H9 (cell line): ENCODE data around the gene KIAA2012. TPM values are rescaled to one million over a fixed set of nuclear protein-coding genes. Genes with fewer than 3 reads are reported as not detected.
A peak's percentile ranks its signal among the peaks of the same experiment; 100 is the strongest.

Source experiments
- DNase-seq: peaks from one replicate; pipeline ENCODE4 v3.0.0-alpha.2; 2017
- H2AFZ ChIP-seq: one replicate; pipeline ENCODE4 v1.6.1; 2013; ENCODE audit warnings: mild to moderate bottlenecking, low read length, control low read depth, moderate library complexity
- H2AK5ac ChIP-seq: 2 replicates; pipeline ENCODE4 v1.6.1; 2013; ENCODE audit warnings: low read length, control low read depth, mixed read lengths; ENCODE audit not compliant: insufficient read length
- H2BK120ac ChIP-seq: one replicate; pipeline ENCODE4 v1.6.1; 2013; ENCODE audit warnings: low read depth, mild to moderate bottlenecking, low read length, control low read depth, inconsistent platforms; ENCODE audit not compliant: poor library complexity, severe bottlenecking
- H2BK12ac ChIP-seq: 2 replicates; pipeline ENCODE4 v1.6.1; 2013; ENCODE audit warnings: low read length, control low read depth, mixed read lengths, low read depth; ENCODE audit not compliant: insufficient read length
- H2BK15ac ChIP-seq: 2 replicates; pipeline ENCODE4 v1.6.1; 2013; ENCODE audit warnings: low read depth, low read length, control low read depth
- H2BK20ac ChIP-seq: one replicate; pipeline ENCODE4 v1.6.1; 2013; ENCODE audit warnings: low read depth, mild to moderate bottlenecking, low read length, control low read depth, inconsistent platforms; ENCODE audit not compliant: poor library complexity, severe bottlenecking
- H2BK5ac ChIP-seq: 2 replicates; pipeline ENCODE4 v1.6.1; 2013; ENCODE audit warnings: low read length, control low read depth, mixed read lengths; ENCODE audit not compliant: insufficient read length
- H3K14ac ChIP-seq: 2 replicates; pipeline ENCODE4 v1.6.1; 2013; ENCODE audit warnings: low read length, control low read depth; ENCODE audit not compliant: insufficient read depth
- H3K18ac ChIP-seq: 2 replicates; pipeline ENCODE4 v1.6.1; 2013; ENCODE audit warnings: low read depth, mild to moderate bottlenecking, mixed read lengths, low read length, control low read depth; ENCODE audit not compliant: insufficient read length
- H3K23ac ChIP-seq: 2 replicates; pipeline ENCODE4 v1.6.1; 2013; ENCODE audit warnings: low read length, control low read depth, mixed read lengths, low read depth; ENCODE audit not compliant: insufficient read length
- H3K23me2 ChIP-seq: 2 replicates; pipeline ENCODE4 v1.6.1; 2013; ENCODE audit warnings: low read depth, mild to moderate bottlenecking, mixed read lengths, low read length, control low read depth; ENCODE audit not compliant: insufficient read length, poor library complexity, severe bottlenecking
- H3K27ac ChIP-seq: 2 replicates; pipeline ENCODE4 v1.5.1; 2013; ENCODE audit warnings: low read length, control low read depth, mixed read lengths, low read depth; ENCODE audit not compliant: insufficient read length
- H3K27me3 ChIP-seq: 2 replicates; pipeline ENCODE4 v1.6.1; 2013; ENCODE audit warnings: low read length, control low read depth, inconsistent platforms; ENCODE audit not compliant: insufficient read depth
- H3K4ac ChIP-seq: 2 replicates; pipeline ENCODE4 v1.6.1; 2013; ENCODE audit warnings: low read depth, mild to moderate bottlenecking, control low read depth, inconsistent platforms, low read length, moderate library complexity
- H3K4me1 ChIP-seq: 2 replicates; pipeline ENCODE4 v1.6.1; 2013; ENCODE audit warnings: low read length, control low read depth, inconsistent platforms; ENCODE audit not compliant: insufficient read depth
- H3K4me2 ChIP-seq: 2 replicates; pipeline ENCODE4 v1.6.1; 2013; ENCODE audit warnings: low read length, control low read depth, mixed read lengths; ENCODE audit not compliant: insufficient read length, insufficient read depth
- H3K56ac ChIP-seq: 2 replicates; pipeline ENCODE4 v1.6.1; 2013; ENCODE audit warnings: low read depth, mild to moderate bottlenecking, mixed read lengths, low read length, control low read depth; ENCODE audit not compliant: insufficient read length
- H3K79me1 ChIP-seq: 2 replicates; pipeline ENCODE4 v1.6.1; 2013; ENCODE audit warnings: low read depth, mild to moderate bottlenecking, moderate library complexity, low read length, control low read depth, inconsistent platforms; ENCODE audit not compliant: insufficient read depth, poor library complexity, severe bottlenecking
- H3K79me2 ChIP-seq: 2 replicates; pipeline ENCODE4 v1.6.1; 2013; ENCODE audit warnings: low read length, control low read depth, inconsistent platforms; ENCODE audit not compliant: insufficient read depth
- H3K9ac ChIP-seq: 2 replicates; pipeline ENCODE4 v1.6.1; 2013; ENCODE audit warnings: low read length, control low read depth, mixed read lengths; ENCODE audit not compliant: insufficient read length; ENCODE audit errors: extremely low read depth
- H3K9me3 ChIP-seq: one replicate; pipeline ENCODE4 v1.6.1; 2013; ENCODE audit warnings: low read depth, low read length, inconsistent platforms; ENCODE audit not compliant: control insufficient read depth
- H3T11ph ChIP-seq: one replicate; pipeline ENCODE4 v1.6.1; 2013; ENCODE audit warnings: mild to moderate bottlenecking, low read length, control low read depth, inconsistent platforms
- H4K20me1 ChIP-seq: one replicate; pipeline ENCODE4 v1.6.1; 2013; ENCODE audit not compliant: control insufficient read depth, insufficient read length, insufficient read depth
- H4K5ac ChIP-seq: 2 replicates; pipeline ENCODE4 v1.6.1; 2013; ENCODE audit warnings: low read depth, mild to moderate bottlenecking, mixed read lengths, low read length, control low read depth; ENCODE audit not compliant: insufficient read length
- H4K8ac ChIP-seq: replicated peaks from 2 replicates; pipeline ENCODE4 v1.6.1; 2013; ENCODE audit warnings: low read length, control low read depth, mixed read lengths, low read depth; ENCODE audit not compliant: insufficient read length
- H4K91ac ChIP-seq: 2 replicates; pipeline ENCODE4 v1.6.1; 2013; ENCODE audit warnings: low read depth, mild to moderate bottlenecking, moderate library complexity, mixed read lengths, low read length, control low read depth; ENCODE audit not compliant: insufficient read length
- H3K27ac Mint-ChIP-seq, 3 experiments: 2 replicates in 2 of 3; 3 replicates in 1 of 3; pipeline ENCODE4 v1.8.0; 2020 to 2021; ENCODE audit warnings: mixed read lengths in 3 of 3, mild to moderate bottlenecking in 1 of 3, moderate library complexity in 1 of 3
- H3K27me3 Mint-ChIP-seq: 2 replicates; pipeline ENCODE4 v1.8.0; 2021; ENCODE audit warnings: low read depth, mild to moderate bottlenecking, moderate library complexity, mixed read lengths
- H3K36me3 Mint-ChIP-seq, 3 experiments: 2 replicates in 2 of 3; 3 replicates in 1 of 3; pipeline ENCODE4 v1.8.0; 2020 to 2021; ENCODE audit warnings: low read depth in 3 of 3, mixed read lengths in 3 of 3; ENCODE audit not compliant: insufficient read depth in 1 of 3
- H3K4me1 Mint-ChIP-seq, 2 experiments: 2 replicates each; pipeline ENCODE4 v1.8.0; 2020; ENCODE audit warnings: mixed read lengths in 2 of 2
- H3K4me3 Mint-ChIP-seq, 2 experiments: 2 replicates in 1 of 2; 3 replicates in 1 of 2; pipeline ENCODE4 v1.8.0; 2020 to 2021; ENCODE audit warnings: mild to moderate bottlenecking in 2 of 2, mixed read lengths in 2 of 2, moderate library complexity in 1 of 2
- H3K9me3 Mint-ChIP-seq, 2 experiments: 2 replicates in 1 of 2; 3 replicates in 1 of 2; pipeline ENCODE4 v1.8.0; 2020; ENCODE audit warnings: mild to moderate bottlenecking in 2 of 2, mixed read lengths in 2 of 2, moderate library complexity in 1 of 2
- CTCF ChIP-seq: fragments of 200-600 bp; sonication (generic); conservative IDR thresholded peaks from 3 replicates; pipeline ENCODE4 v1.8.0; 2021; ENCODE audit warnings: antibody characterized with exemption, mild to moderate bottlenecking
- WGBS: extraction: QIAGEN DNeasy Blood & Tissue Kit; methylation state at CpG from one replicate; pipeline ENCODE4 v1.1.7; 2013; ENCODE audit warnings: missing lambda C conversion rate, low lambda C conversion rate, mixed read lengths; ENCODE audit not compliant: insufficient read length; ENCODE audit errors: extremely low coverage; 5-methylcytosine and 5-hydroxymethylcytosine counted together
- total RNA-seq: library from RNA; stranded (reverse); gene quantifications from 2 replicates; pipeline ENCODE4 v1.2.1, GENCODE V29; 2021

The KIAA2012 gene
- total RNA-seq, 1 experiment from 2014 or later: not detected

GRCh38 chr2:202038471-202039277 lies 34.4 kb upstream of the KIAA2012 start:
- H3K23ac ChIP-seq: no peak overlapping the region
- H4K91ac ChIP-seq: no peak overlapping the region
- peak overlapping the region; percentile 28 for H3K9ac ChIP-seq
- no CpG with 5 or more reads among the region's 4 CpGs for WGBS
- H2BK12ac ChIP-seq: no peak overlapping the region
- no peak overlapping the region for H4K8ac ChIP-seq
- H3K27ac ChIP-seq: peak overlapping the region; percentile 17
- H4K20me1 ChIP-seq: no peaks in the 10 kb centered on the region
- peak overlapping the region; percentile 72 for H3K4me2 ChIP-seq
- H3K23me2 ChIP-seq: peaks cover 8% of the 10 kb centered on the region
- Mint-ChIP-seq H3K4me3 (no peak overlapping the region; a peak in 2 of 5 replicates), H3K27me3 (no peaks in the 10 kb centered on the region; the same call in 1 of the 2 replicates), H3K36me3 (peaks cover 10 to 21% (median 18%) of the 10 kb centered on the region in 3 experiments; a peak in 6 of 7 replicates), H3K27ac (peak overlapping the region; percentile 79 to 92 (median 90)), H3K9me3 (no peaks in the 10 kb centered on the region), H3K4me1 (peaks cover 24 to 33% of the 10 kb centered on the region in 2 experiments)
- H4K5ac ChIP-seq: no peak overlapping the region
- no peak overlapping the region for H3K56ac ChIP-seq
- no peak overlapping the region for H2AK5ac ChIP-seq
- peaks cover 3% of the 10 kb centered on the region for H3K4me1 ChIP-seq
- DNase-seq: peak; percentile 77
- no peaks in the 10 kb centered on the region for H3K27me3 ChIP-seq
- no peak for TF ChIP-seq CTCF
- no peak overlapping the region for H2BK15ac ChIP-seq
- no peak overlapping the region for H3K18ac ChIP-seq
- no peaks in the 10 kb centered on the region for H3K79me1 ChIP-seq
- H2BK120ac ChIP-seq: no peak overlapping the region
- H3K79me2 ChIP-seq: peaks cover 39% of the 10 kb centered on the region; the same call in 1 of the 2 replicates
- no peak overlapping the region for H2AFZ ChIP-seq
- no peak overlapping the region for H2BK5ac ChIP-seq
- no peak overlapping the region for H3K14ac ChIP-seq
- H2BK20ac ChIP-seq: no peak overlapping the region
- H3K9me3 ChIP-seq: no peaks in the 10 kb centered on the region
- no peak overlapping the region for H3T11ph ChIP-seq
- H3K4ac ChIP-seq: no peak overlapping the region
